HepG2 (cell line): ENCODE results near the gene CHKA. TPM values are rescaled to one million over a fixed set of nuclear protein-coding genes. Genes with fewer than 3 reads are reported as not detected.

Experiments
- AKAP8 ChIP-seq: sonication (generic); formaldehyde crosslinking; IDR thresholded peaks from 2 replicates; pipeline ENCODE4 v1.5.1; 2020; ENCODE audit warnings: mild to moderate bottlenecking, missing genetic modification reagents
- EHMT2 ChIP-seq: fragments of 200-600 bp; sonication (generic); IDR thresholded peaks from 2 replicates; pipeline ENCODE4 v1.7.0; 2017; ENCODE audit warnings: antibody characterized with exemption, low read depth, low read length, borderline replicate concordance
- ETV5 ChIP-seq: IDR thresholded peaks from 2 replicates; pipeline ENCODE4 v1.6.1; 2018; ENCODE audit warnings: missing biosample characterization, missing genetic modification reagents, inconsistent platforms, borderline replicate concordance
- FOXK2 ChIP-seq: fragments of 450-650 bp; IDR thresholded peaks from 2 replicates; pipeline ENCODE4 v1.6.1; 2016
- MAFK ChIP-seq, 2 experiments: IDR thresholded peaks in 1 of 2; conservative IDR thresholded peaks in 1 of 2; 2 replicates each; pipeline ENCODE4 v1.6.1; 2011; ENCODE audit warnings: improper control_type of control experiment in 2 of 2, low read length in 2 of 2
- MIER3 ChIP-seq: IDR thresholded peaks from 2 replicates; pipeline ENCODE4 v1.6.1; 2016; ENCODE audit warnings: missing compliant biosample characterization, borderline replicate concordance
- NFAT5 ChIP-seq: sonication (generic); formaldehyde crosslinking; IDR thresholded peaks from 2 replicates; pipeline ENCODE4 v1.4.0; 2020; ENCODE audit warnings: missing genetic modification reagents
- NFRKB ChIP-seq: fragments of 450-650 bp; IDR thresholded peaks from 2 replicates; pipeline ENCODE4 v1.6.1; 2017
- NPAS2 ChIP-seq: sonication (generic); formaldehyde crosslinking; IDR thresholded peaks from 2 replicates; pipeline ENCODE4 v1.8.0; 2022; ENCODE audit warnings: mild to moderate bottlenecking, missing genetic modification reagents, borderline replicate concordance
- POLR2A ChIP-seq, 2 experiments: IDR thresholded peaks; 2 replicates each; pipeline ENCODE4 v1.6.1; 2011; ENCODE audit warnings: low read depth in 2 of 2, low read length in 2 of 2, mild to moderate bottlenecking in 1 of 2, moderate library complexity in 1 of 2; ENCODE audit not compliant: insufficient read depth in 1 of 2
- PTBP1 ChIP-seq: fragments of 200-400 bp; formaldehyde crosslinking; IDR thresholded peaks from 2 replicates; pipeline ENCODE4 v1.6.1; 2018; ENCODE audit warnings: low read length, low read depth; ENCODE audit not compliant: poor library complexity, severe bottlenecking
- SMAD3 ChIP-seq: sonication (generic); formaldehyde crosslinking; IDR thresholded peaks from 2 replicates; pipeline ENCODE4 v1.4.0; 2020; ENCODE audit warnings: missing genetic modification reagents
- STAG1 ChIP-seq: sonication (generic); formaldehyde crosslinking; IDR thresholded peaks from 2 replicates; pipeline ENCODE4 v1.4.0; 2020; ENCODE audit warnings: missing genetic modification reagents
- ZNF30 ChIP-seq: sonication (generic); formaldehyde crosslinking; IDR thresholded peaks from 2 replicates; pipeline ENCODE4 v1.5.0; 2020; ENCODE audit warnings: mild to moderate bottlenecking, missing genetic modification reagents
- ZNF350 ChIP-seq: sonication (generic); formaldehyde crosslinking; IDR thresholded peaks from 2 replicates; pipeline ENCODE4 v1.4.0; 2020; ENCODE audit warnings: mild to moderate bottlenecking, low read depth, missing genetic modification reagents, borderline replicate concordance
- ZNF513 ChIP-seq: sonication (generic); formaldehyde crosslinking; conservative IDR thresholded peaks from 2 replicates; pipeline ENCODE4 v1.5.0; 2020; ENCODE audit warnings: missing genetic modification reagents
- ZNF607 ChIP-seq: sonication (generic); formaldehyde crosslinking; IDR thresholded peaks from 2 replicates; pipeline ENCODE4 v1.5.1; 2020; ENCODE audit warnings: missing genetic modification reagents, mild to moderate bottlenecking, borderline replicate concordance
- ZNF772 ChIP-seq: sonication (generic); formaldehyde crosslinking; IDR thresholded peaks from 2 replicates; pipeline ENCODE4 v1.5.0; 2020; ENCODE audit warnings: mild to moderate bottlenecking, missing genetic modification reagents
- ZNF780A ChIP-seq: sonication (generic); formaldehyde crosslinking; IDR thresholded peaks from 2 replicates; pipeline ENCODE4 v1.8.0; 2022; ENCODE audit warnings: mild to moderate bottlenecking, missing genetic modification reagents, moderate library complexity
- polyA plus RNA-seq, 8 experiments: library from polyadenylated mRNA; depleted of rRNA in 3 of 8; stranded (reverse) in 7 of 8; unstranded in 1 of 8; fragments of >200 nt; fragmentation: Illumina TruSeq in 4 of 8; extraction: Trizol in 4 of 8; gene quantifications; 2 replicates each; pipeline versions ENCODE4 v1.2.1 to v1.2.3, GENCODE V29; 2011 to 2016; ENCODE audit warnings: low read depth in 4 of 8, missing spikeins in 1 of 8, mixed read lengths in 1 of 8; ENCODE audit not compliant: insufficient read depth in 1 of 8
- total RNA-seq, 5 experiments: library from RNA; depleted of rRNA; stranded (reverse); fragments of >200 nt; fragmentation: Illumina TruSeq; extraction: Trizol; gene quantifications; 2 replicates each; pipeline ENCODE4 v1.2.3, GENCODE V29; 2016; ENCODE audit warnings: low read depth in 1 of 5
- TF ChIP-seq, protein P1 (sequence below): sonication (generic); formaldehyde crosslinking; IDR thresholded peaks from 2 replicates; pipeline ENCODE4 v1.4.0; 2020; ENCODE audit warnings: mild to moderate bottlenecking, low read depth, missing genetic modification reagents
- TF ChIP-seq, protein P2 (sequence below): sonication (generic); formaldehyde crosslinking; IDR thresholded peaks from 2 replicates; pipeline ENCODE4 v1.5.0; 2020; ENCODE audit warnings: missing genetic modification reagents

CHKA gene
- total and polyA plus RNA-seq, 2 of the 13 experiments (the other 11 are each of a cell fraction or from before 2014, with no cell fraction given), result 71.6 to 92.7 TPM

- TF ChIP-seq NFAT5, result no peak
- TF ChIP-seq ZNF607 (CRISPR knock-in tag), result no peak
- no peak for TF ChIP-seq ZNF350 (CRISPR knock-in tag)
- TF ChIP-seq NPAS2 (CRISPR knock-in tag), result no peak
- TF ChIP-seq PTBP1, result no peak
- TF ChIP-seq, protein P1, sequence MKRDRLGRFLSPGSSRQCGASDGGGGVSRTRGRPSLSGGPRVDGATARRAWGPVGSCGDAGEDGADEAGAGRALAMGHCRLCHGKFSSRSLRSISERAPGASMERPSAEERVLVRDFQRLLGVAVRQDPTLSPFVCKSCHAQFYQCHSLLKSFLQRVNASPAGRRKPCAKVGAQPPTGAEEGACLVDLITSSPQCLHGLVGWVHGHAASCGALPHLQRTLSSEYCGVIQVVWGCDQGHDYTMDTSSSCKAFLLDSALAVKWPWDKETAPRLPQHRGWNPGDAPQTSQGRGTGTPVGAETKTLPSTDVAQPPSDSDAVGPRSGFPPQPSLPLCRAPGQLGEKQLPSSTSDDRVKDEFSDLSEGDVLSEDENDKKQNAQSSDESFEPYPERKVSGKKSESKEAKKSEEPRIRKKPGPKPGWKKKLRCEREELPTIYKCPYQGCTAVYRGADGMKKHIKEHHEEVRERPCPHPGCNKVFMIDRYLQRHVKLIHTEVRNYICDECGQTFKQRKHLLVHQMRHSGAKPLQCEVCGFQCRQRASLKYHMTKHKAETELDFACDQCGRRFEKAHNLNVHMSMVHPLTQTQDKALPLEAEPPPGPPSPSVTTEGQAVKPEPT (CRISPR knock-in tag), result no peak
- no peak for TF ChIP-seq FOXK2
- no peak for TF ChIP-seq ZNF513 (CRISPR knock-in tag)
- TF ChIP-seq EHMT2, result no peak
- TF ChIP-seq ETV5, result no peak
- peak; percentile 80 for TF ChIP-seq STAG1 (CRISPR knock-in tag)
- TF ChIP-seq ZNF780A (CRISPR knock-in tag), result no peak
- TF ChIP-seq POLR2A (IDR thresholded peaks at IDR 0.05; ENCODE audit: insufficient read depth in 1 of 2, low read depth in 2 of 2, low read length in 2 of 2), result no peak
- no peak for TF ChIP-seq NFRKB
- TF ChIP-seq, protein P2, sequence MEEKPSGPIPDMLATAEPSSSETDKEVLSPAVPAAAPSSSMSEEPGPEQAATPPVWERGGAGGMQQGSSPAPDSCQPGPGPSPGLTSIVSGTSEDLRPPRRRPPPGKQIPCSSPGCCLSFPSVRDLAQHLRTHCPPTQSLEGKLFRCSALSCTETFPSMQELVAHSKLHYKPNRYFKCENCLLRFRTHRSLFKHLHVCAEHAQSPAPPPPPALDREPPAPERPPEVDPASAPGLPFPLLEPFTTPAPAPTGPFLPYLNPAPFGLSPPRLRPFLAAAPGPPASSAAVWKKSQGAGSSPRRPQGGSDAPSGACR (CRISPR knock-in tag), result no peak
- no peak for TF ChIP-seq MIER3 (CRISPR knock-in tag)
- no peak for TF ChIP-seq ZNF30 (CRISPR knock-in tag)
- no peak for TF ChIP-seq SMAD3 (CRISPR knock-in tag)
- no peak for TF ChIP-seq ZNF772 (CRISPR knock-in tag)
- no peak for TF ChIP-seq AKAP8
- no peak for TF ChIP-seq MAFK (conservative IDR thresholded peaks at IDR 0.05 in 1 of 2, IDR thresholded peaks at IDR 0.05 in 1 of 2; ENCODE audit: low read length in 2 of 2)
Observed at GRCh38 chr11:68076371-68077042, 44.7 kb downstream of the CHKA start (continued).
